HEK293T (cell line): ENCODE measurements around the gene TFRC.

Experiments
- BHLHE40 ChIP-seq: fragments of 450-650 bp; IDR thresholded peaks from 2 replicates; pipeline ENCODE4 v1.6.1; 2016; ENCODE audit warnings: mild to moderate bottlenecking, moderate library complexity, borderline replicate concordance
- CTBP1 ChIP-seq: fragments of 450-650 bp; IDR thresholded peaks from 2 replicates; pipeline ENCODE4 v1.6.1; 2016; ENCODE audit warnings: borderline replicate concordance
- ELF4 ChIP-seq: fragments of 450-650 bp; IDR thresholded peaks from 2 replicates; pipeline ENCODE4 v1.6.1; 2017; ENCODE audit warnings: antibody characterized with exemption
- FOXM1 ChIP-seq: fragments of 450-650 bp; IDR thresholded peaks from 2 replicates; pipeline ENCODE4 v1.6.1; 2017; ENCODE audit warnings: mild to moderate bottlenecking, borderline replicate concordance
- L3MBTL2 ChIP-seq: fragments of 450-650 bp; conservative IDR thresholded peaks from 2 replicates; pipeline ENCODE4 v1.6.1; 2016; ENCODE audit warnings: mild to moderate bottlenecking
- LEF1 ChIP-seq: fragments of 450-650 bp; IDR thresholded peaks from 2 replicates; pipeline ENCODE4 v1.6.1; 2017; ENCODE audit warnings: mild to moderate bottlenecking, borderline replicate concordance
- SUZ12 ChIP-seq: fragments of 450-650 bp; IDR thresholded peaks from 2 replicates; pipeline ENCODE4 v1.6.1; 2016; ENCODE audit warnings: mild to moderate bottlenecking
- TARDBP ChIP-seq: fragments of 450-650 bp; IDR thresholded peaks from 2 replicates; pipeline ENCODE4 v1.6.1; 2016
- ZNF384 ChIP-seq: fragments of 450-650 bp; IDR thresholded peaks from 2 replicates; pipeline ENCODE4 v1.6.1; 2016
- TF ChIP-seq, protein P1 (sequence below): fragments of 450-650 bp; IDR thresholded peaks from 2 replicates; pipeline ENCODE4 v1.6.1; 2016

DNA sequence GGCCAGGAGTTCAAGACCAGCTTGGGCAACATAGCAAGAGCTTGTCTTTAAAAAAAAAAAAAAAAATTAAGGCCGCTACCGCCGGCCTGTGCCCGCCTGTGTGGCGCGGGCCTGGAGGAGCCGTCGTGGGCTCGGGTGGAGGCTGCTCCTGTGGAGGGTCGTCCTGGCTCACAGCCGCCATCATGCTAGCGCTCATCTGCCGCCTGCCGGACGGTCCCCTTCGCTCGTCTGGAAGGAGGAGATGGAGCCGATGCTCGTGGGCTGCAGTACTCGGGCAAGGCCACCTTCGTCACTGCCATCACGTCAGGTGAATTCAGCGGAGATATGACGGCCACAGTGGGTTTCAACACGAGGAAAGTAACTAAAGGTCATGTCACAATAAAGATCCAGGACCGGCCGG is 37.4 kb downstream of the TFRC start:
- no peak for TF ChIP-seq CTBP1
- TF ChIP-seq SUZ12 = no peak
- TF ChIP-seq BHLHE40 = no peak
- TF ChIP-seq ELF4 = no peak
- TF ChIP-seq ZNF384 = no peak
- TF ChIP-seq LEF1 = no peak
- TF ChIP-seq TARDBP = no peak
- TF ChIP-seq FOXM1 = no peak
- TF ChIP-seq, protein P1, sequence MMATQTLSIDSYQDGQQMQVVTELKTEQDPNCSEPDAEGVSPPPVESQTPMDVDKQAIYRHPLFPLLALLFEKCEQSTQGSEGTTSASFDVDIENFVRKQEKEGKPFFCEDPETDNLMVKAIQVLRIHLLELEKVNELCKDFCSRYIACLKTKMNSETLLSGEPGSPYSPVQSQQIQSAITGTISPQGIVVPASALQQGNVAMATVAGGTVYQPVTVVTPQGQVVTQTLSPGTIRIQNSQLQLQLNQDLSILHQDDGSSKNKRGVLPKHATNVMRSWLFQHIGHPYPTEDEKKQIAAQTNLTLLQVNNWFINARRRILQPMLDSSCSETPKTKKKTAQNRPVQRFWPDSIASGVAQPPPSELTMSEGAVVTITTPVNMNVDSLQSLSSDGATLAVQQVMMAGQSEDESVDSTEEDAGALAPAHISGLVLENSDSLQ = no peak
- TF ChIP-seq L3MBTL2 = no peak
